Omental fat pad (tissue), 4 donors: ENCODE results near the gene TOMT. TPM values are rescaled to one million over a fixed set of nuclear protein-coding genes. Genes with fewer than 3 reads are reported as not detected.
"Not testable (repeated sequence)": the region's sequence is repeated elsewhere in the genome, so short reads cannot be mapped to it uniquely, and the experiment has no call there.

Experiments
- ATAC-seq: fragments of 150-250 bp; one replicate; pipeline ENCODE4 v1.9.1; 2016; ENCODE audit warnings: mild to moderate bottlenecking, moderate library complexity; ENCODE audit not compliant: low FRiP score
- DNase-seq: peaks from one replicate; pipeline ENCODE4 v3.0.0-alpha.2; 2019; ENCODE audit warnings: low spot score
- CTCF ChIP-seq, 3 donors: fragments of 450-650 bp; IDR thresholded peaks; one replicate each; pipeline ENCODE4 v1.5.1; 2016 to 2017; ENCODE audit warnings: antibody characterized with exemption in 3 of 3, mild to moderate bottlenecking in 3 of 3, moderate library complexity in 2 of 3
- small RNA-seq: library from RNA; depleted of rRNA; stranded (forward); fragments of <200 nt; gene quantifications from one replicate; pipeline ENCODE3, GENCODE V24; 2016
- total RNA-seq, 4 donors: library from RNA; depleted of rRNA; stranded (reverse); fragments of >200 nt; gene quantifications; one replicate each; pipeline ENCODE4 v1.1.0, GENCODE V29; 2016

Gene TOMT
- total RNA-seq, 4 donors from 2014 or later = not detected

GRCh38 chr11:72150882-72151281, 45.2 kb downstream of the TOMT start:
- no peak for TF ChIP-seq CTCF (IDR thresholded peaks at IDR 0.05)
- ATAC-seq = no peak
- DNase-seq = no peak

- not testable (repeated sequence) for ATAC-seq, DNase-seq
These were observed 48.1 kb downstream of the TOMT start for GRCh38 chr11:72153874-72154273.

- no peak for ATAC-seq
- no peak for DNase-seq
- TF ChIP-seq CTCF (IDR thresholded peaks at IDR 0.05) = no peak
These were observed 49.1 kb downstream of the TOMT start for GRCh38 chr11:72154816-72155215.

GRCh38 chr11:72155751-72156150, 50.0 kb downstream of the TOMT start:
- no peak for DNase-seq
- TF ChIP-seq CTCF (IDR thresholded peaks at IDR 0.05) = no peak
- no peak for ATAC-seq

GRCh38 chr11:72157131-72157530, 51.4 kb downstream of the TOMT start:
- no peak for DNase-seq
- no peak for ATAC-seq
- TF ChIP-seq CTCF (IDR thresholded peaks at IDR 0.05) = no peak

Small RNA genes within 50 kb of the gene (small RNA-seq; reads per million reads assigned to genes)
- gene MIR3165 = not detected

Other genes starting within 250 kb of the TOMT start
- not detected for gene DEFB131B, start 227.5 kb upstream of the TOMT start, total RNA-seq
- gene XNDC1N, start 177.3 kb upstream of the TOMT start, total RNA-seq = 10 to 100 TPM in 1 of 4 donors, 1 to 10 TPM in 3; 4.7 to 10.9 (median 6.1) TPM
- 10 to 100 TPM; 19.2 to 25.6 (median 23.7) TPM for gene RNF121, start 176.9 kb upstream of the TOMT start, total RNA-seq
- 10 to 100 TPM in 2 of 4 donors, 1 to 10 TPM in 2; 4.1 to 16.7 (median 10.8) TPM for gene IL18BP, start 107.0 kb upstream of the TOMT start, total RNA-seq
- gene NUMA1, start 25.4 kb upstream of the TOMT start, total RNA-seq = 100 to 1,000 TPM; 113 to 270 (median 159) TPM
- gene LRRC51, start 25.1 kb upstream of the TOMT start, total RNA-seq = 1 to 10 TPM; 4.0 to 10.0 (median 5.4) TPM
- 100 to 1,000 TPM in 2 of 4 donors, 10 to 100 TPM in 2; 88.7 to 137 (median 111) TPM for gene LAMTOR1, start 2.6 kb upstream of the TOMT start, total RNA-seq
- 10 to 100 TPM; 13.2 to 26.9 (median 22.8) TPM for gene ANAPC15, start 6.8 kb downstream of the TOMT start, total RNA-seq
- gene FOLR3, start 29.8 kb downstream of the TOMT start, total RNA-seq = 10 to 100 TPM in 1 of 4 donors, not detected in 3; 25.7 TPM
- gene FOLR1, start 86.2 kb downstream of the TOMT start, total RNA-seq = not detected
- gene FOLR2, start 110.9 kb downstream of the TOMT start, total RNA-seq = 100 to 1,000 TPM in 2 of 4 donors, 10 to 100 TPM in 2; 52.5 to 128 (median 95.5) TPM
- gene INPPL1, start 118.8 kb downstream of the TOMT start, total RNA-seq = 10 to 100 TPM; 47.6 to 65.1 (median 57.6) TPM
- gene PHOX2A, start 138.3 kb downstream of the TOMT start, total RNA-seq = not detected